Esophagus squamous epithelium (tissue), 5 donors: ENCODE results near the gene OCRL. TPM values are rescaled to one million over a fixed set of nuclear protein-coding genes. Genes with fewer than 3 reads are reported as not detected.

Experiments used
- DNase-seq: peaks from one replicate; lab custom pipeline; 2025; lab: John Stamatoyannopoulos, UW
- H3K27ac ChIP-seq, 4 donors: fragments of 200-600 bp; sonication (generic); one replicate each; pipeline ENCODE4 v1.5.1; 2016 to 2019; ENCODE audit warnings: mild to moderate bottlenecking in 1 of 4
- H3K27me3 ChIP-seq, 4 donors: fragments of 200-600 bp; sonication (generic); 1 replicate in 3 of 4; 2 replicates in 1 of 4; pipeline versions ENCODE4 v1.5.1 to v1.6.0; 2017 to 2021; ENCODE audit warnings: antibody characterized with exemption in 1 of 4
- H3K36me3 ChIP-seq, 3 donors: fragments of 200-600 bp; sonication (generic); one replicate each; pipeline ENCODE4 v1.5.1; 2016 to 2019
- H3K4me1 ChIP-seq, 3 donors: fragments of 200-600 bp; sonication (generic); one replicate each; pipeline ENCODE4 v1.5.1; 2017 to 2019
- H3K4me3 ChIP-seq, 4 donors: fragments of 200-600 bp; sonication (generic); 1 replicate in 3 of 4; 2 replicates in 1 of 4; pipeline ENCODE4 v1.5.1; 2016 to 2019; ENCODE audit warnings: mild to moderate bottlenecking in 2 of 4, moderate library complexity in 1 of 4
- H3K9me3 ChIP-seq, 3 donors: fragments of 200-600 bp; sonication (generic); one replicate each; pipeline ENCODE4 v1.5.1; 2016 to 2019
- CTCF ChIP-seq, 6 experiments: fragments of 450-650 bp in 4 of 6; fragments of 200-600 bp in 2 of 6; sonication (generic) in 2 of 6; IDR thresholded peaks; one replicate each; pipeline ENCODE4 v1.5.1; 2016 to 2019; ENCODE audit warnings: antibody characterized with exemption in 6 of 6, mild to moderate bottlenecking in 4 of 6, moderate library complexity in 4 of 6
- POLR2A ChIP-seq, 4 donors: fragments of 450-650 bp; IDR thresholded peaks; one replicate each; pipeline ENCODE4 v1.6.1; 2017; ENCODE audit warnings: antibody characterized with exemption in 4 of 4, mild to moderate bottlenecking in 4 of 4, moderate library complexity in 3 of 4
- WGBS, 2 donors: methylation state at CpG; one replicate each; pipeline ENCODE4 v1.1.5; 2018; 5-methylcytosine and 5-hydroxymethylcytosine counted together
- intact Hi-C: fragments of 100-400 bp; cut with DNase I; formaldehyde crosslinking; loops from one replicate; pipeline ENCODE4 v1.15.0; 2022
- total RNA-seq, 4 donors: library from RNA; depleted of rRNA; stranded (reverse); fragments of >200 nt; gene quantifications; one replicate each; pipeline ENCODE4 v1.1.0, GENCODE V29; 2016
- donor health status: DM: yes; HTN: yes; CAD: no.

Gene OCRL
- total RNA-seq, 4 donors from 2014 or later: 7.9 to 13.4 (median 10.7) TPM

- peaks cover 0 to 1% (median 0%) of the 10 kb centered on the region in 3 donors for H3K36me3 ChIP-seq
- H3K9me3 ChIP-seq: no peaks in the 10 kb centered on the region
- intact Hi-C loops: no loop called here
- DNase-seq: no peak
- H3K27ac ChIP-seq: no peak overlapping the region
- H3K27me3 ChIP-seq: no peaks in the 10 kb centered on the region
- TF ChIP-seq POLR2A (IDR thresholded peaks at IDR 0.05) (no peak), CTCF (IDR thresholded peaks at IDR 0.05) (no peak)
- no peak overlapping the region for H3K4me3 ChIP-seq
- peaks cover 0 to 5% (median 0%) of the 10 kb centered on the region in 3 donors for H3K4me1 ChIP-seq
- 25 to 54% methylated on average over 5 of the region's 5 CpGs for whole genome bisulfite sequencing, 2 donors
Measured at GRCh38 chrX:129599499-129599898, 59.4 kb downstream of the OCRL start.

- WGBS, 2 donors: 66 to 72% methylated on average over 5 of the region's 5 CpGs
- Histone ChIP-seq H3K4me1 (peaks cover 0 to 8% (median 0%) of the 10 kb centered on the region in 3 donors), H3K4me3 (no peak overlapping the region), H3K27me3 (no peaks in the 10 kb centered on the region), H3K27ac (no peak overlapping the region), H3K9me3 (no peaks in the 10 kb centered on the region), H3K36me3 (no peaks in the 10 kb centered on the region)
- DNase-seq: no peak
- intact Hi-C loops: loop anchor here (10.0 kb wide), 1 partner anchor 465 kb away; no protein-coding TSS in a partner anchor
- TF ChIP-seq POLR2A (IDR thresholded peaks at IDR 0.05) (no peak), CTCF (IDR thresholded peaks at IDR 0.05) (no peak)
Measured at GRCh38 chrX:129599996-129600395, 59.9 kb downstream of the OCRL start.

GRCh38 chrX:129600981-129601424 is 60.9 kb downstream of the OCRL start:
- 25 to 30% methylated on average over 4 to 10 of the region's 11 CpGs for WGBS, 2 donors
- Histone ChIP-seq H3K27me3 (no peaks in the 10 kb centered on the region), H3K4me1 (peaks cover 0 to 16% (median 0%) of the 10 kb centered on the region in 3 donors), H3K27ac (no peak overlapping the region), H3K4me3 (no peak overlapping the region), H3K36me3 (no peaks in the 10 kb centered on the region), H3K9me3 (no peaks in the 10 kb centered on the region)
- no peak for TF ChIP-seq POLR2A (IDR thresholded peaks at IDR 0.05)
- TF ChIP-seq CTCF (IDR thresholded peaks at IDR 0.05): peak in 5 of 6 experiments; percentile 29 to 59 (median 47)
- no peak for DNase-seq
- intact Hi-C loops: loop anchor here (10.0 kb wide), 1 partner anchor 464 kb away; no protein-coding TSS in a partner anchor

- Histone ChIP-seq H3K4me1 (peaks cover 0 to 20% (median 3%) of the 10 kb centered on the region in 3 donors), H3K9me3 (no peaks in the 10 kb centered on the region), H3K27ac (no peak overlapping the region), H3K36me3 (no peaks in the 10 kb centered on the region), H3K4me3 (no peak overlapping the region), H3K27me3 (peaks cover 0 to 3% (median 0%) of the 10 kb centered on the region in 4 donors)
- no peak for DNase-seq
- no peak for TF ChIP-seq POLR2A (IDR thresholded peaks at IDR 0.05)
- TF ChIP-seq CTCF (IDR thresholded peaks at IDR 0.05): peak; percentile 68 to 85 (median 80)
- 3 to 4% methylated on average over 5 of the region's 5 CpGs for WGBS, 2 donors
- intact Hi-C loops: loop anchor here (10.0 kb wide), 1 partner anchor 458 kb away; no protein-coding TSS in a partner anchor
Measured at GRCh38 chrX:129606918-129607317, 66.9 kb downstream of the OCRL start.

GRCh38 chrX:129608496-129608895 is 68.4 kb downstream of the OCRL start:
- Histone ChIP-seq H3K27ac (no peak overlapping the region), H3K27me3 (peaks cover 0 to 3% (median 0%) of the 10 kb centered on the region in 4 donors), H3K9me3 (no peaks in the 10 kb centered on the region), H3K4me3 (no peak overlapping the region), H3K4me1 (peaks cover 0 to 20% (median 3%) of the 10 kb centered on the region in 3 donors), H3K36me3 (no peaks in the 10 kb centered on the region)
- 74% methylated on average over 3 of the region's 3 CpGs; no CpG with 5 or more reads in 1 of the 2 donors for WGBS, 2 donors
- no peak for TF ChIP-seq POLR2A (IDR thresholded peaks at IDR 0.05)
- no peak for TF ChIP-seq CTCF (IDR thresholded peaks at IDR 0.05)
- intact Hi-C loops: loop anchor here (10.0 kb wide), 1 partner anchor 456 kb away; no protein-coding TSS in a partner anchor
- no peak for DNase-seq
